Thyroid gland (tissue), 4 donors: Measurements from ENCODE around the gene DNAAF8. TPM values are rescaled to one million over a fixed set of nuclear protein-coding genes. Genes with fewer than 3 reads are reported as not detected.

Experiments used
- DNase-seq, 2 donors: peaks; one replicate each; pipeline ENCODE4 v3.0.0-alpha.2; 2019
- H3K27ac ChIP-seq, 3 donors: fragments of 200-600 bp; sonication (generic); 1 replicate in 2 of 3; 2 replicates in 1 of 3; pipeline ENCODE4 v1.5.1; 2016 to 2019; ENCODE audit warnings: mild to moderate bottlenecking in 1 of 3, moderate library complexity in 1 of 3
- H3K27me3 ChIP-seq: fragments of 200-600 bp; sonication (generic); one replicate; pipeline ENCODE4 v1.5.1; 2019
- H3K36me3 ChIP-seq, 2 donors: fragments of 200-600 bp; sonication (generic); one replicate each; pipeline ENCODE4 v1.5.1; 2016 to 2019
- H3K4me1 ChIP-seq, 2 donors: fragments of 200-600 bp; sonication (generic); one replicate each; pipeline ENCODE4 v1.5.1; 2017 to 2019
- H3K4me3 ChIP-seq, 3 donors: fragments of 200-600 bp; sonication (generic); replicated peaks in 1 of 3; 1 replicate in 2 of 3; 2 replicates in 1 of 3; pipeline ENCODE4 v1.5.1; 2016; ENCODE audit warnings: mild to moderate bottlenecking in 1 of 3
- H3K9me3 ChIP-seq: fragments of 200-600 bp; sonication (generic); one replicate; pipeline ENCODE4 v1.5.1; 2017
- CTCF ChIP-seq, 6 experiments: fragments of 200-600 bp in 3 of 6; fragments of 450-650 bp in 3 of 6; sonication (generic) in 3 of 6; IDR thresholded peaks; one replicate each; pipeline ENCODE4 v1.5.1; 2016 to 2019; ENCODE audit warnings: antibody characterized with exemption in 6 of 6, mild to moderate bottlenecking in 2 of 6, inconsistent platforms in 1 of 6, moderate library complexity in 1 of 6
- POLR2A ChIP-seq, 2 donors: fragments of 450-650 bp; IDR thresholded peaks; one replicate each; pipeline ENCODE4 v1.6.1; 2017; ENCODE audit warnings: antibody characterized with exemption in 2 of 2, mild to moderate bottlenecking in 2 of 2, moderate library complexity in 1 of 2
- WGBS, 2 donors: methylation state at CpG; one replicate each; pipeline ENCODE4 v1.1.5; 2017; 5-methylcytosine and 5-hydroxymethylcytosine counted together
- intact Hi-C: fragments of 100-400 bp; cut with DNase I; formaldehyde crosslinking; loops from one replicate; pipeline ENCODE4 v1.15.1; 2023
- total RNA-seq, 4 donors: library from RNA; depleted of rRNA; stranded (reverse); fragments of >200 nt; gene quantifications; one replicate each; pipeline ENCODE4 v1.2.3, GENCODE V29; 2016

The DNAAF8 gene
- total RNA-seq, 4 donors from 2014 or later: 0.25 to 4.1 (median 2.8) TPM

- intact Hi-C loops: no loop called here
- peaks cover 39 to 41% of the 10 kb centered on the region in 2 donors for H3K36me3 ChIP-seq
- H3K4me3 ChIP-seq: no peak overlapping the region
- H3K9me3 ChIP-seq: no peaks in the 10 kb centered on the region
- no peaks in the 10 kb centered on the region for H3K4me1 ChIP-seq
- DNase-seq: no peak
- TF ChIP-seq POLR2A (IDR thresholded peaks at IDR 0.05) (no peak), CTCF (IDR thresholded peaks at IDR 0.05) (no peak)
- 89 to 94% methylated on average over 23 to 26 of the region's 27 CpGs for WGBS, 2 donors
- H3K27ac ChIP-seq: no peak overlapping the region
- H3K27me3 ChIP-seq: no peaks in the 10 kb centered on the region
Measured at GRCh38 chr16:4686497-4687210, 47.7 kb upstream of the DNAAF8 start.

GRCh38 chr16:4687416-4687815 lies 46.9 kb upstream of the DNAAF8 start:
- no peaks in the 10 kb centered on the region for H3K27me3 ChIP-seq
- peaks cover 32 to 35% of the 10 kb centered on the region in 2 donors for H3K36me3 ChIP-seq
- 90 to 91% methylated on average over 4 to 5 of the region's 8 CpGs for WGBS, 2 donors
- no peak overlapping the region for H3K4me3 ChIP-seq
- peaks cover 2% of the 10 kb centered on the region in 2 donors for H3K4me1 ChIP-seq
- DNase-seq: no peak
- no peaks in the 10 kb centered on the region for H3K9me3 ChIP-seq
- no peak overlapping the region for H3K27ac ChIP-seq
- intact Hi-C loops: no loop called here
- no peak for TF ChIP-seq POLR2A (IDR thresholded peaks at IDR 0.05)
- TF ChIP-seq CTCF (IDR thresholded peaks at IDR 0.05): no peak

GRCh38 chr16:4687946-4688673 lies 46.2 kb upstream of the DNAAF8 start:
- TF ChIP-seq POLR2A (IDR thresholded peaks at IDR 0.05) (no peak), CTCF (IDR thresholded peaks at IDR 0.05) (no peak)
- peaks cover 27 to 28% of the 10 kb centered on the region in 2 donors for H3K36me3 ChIP-seq
- no peak overlapping the region for H3K4me3 ChIP-seq
- intact Hi-C loops: no loop called here
- no peaks in the 10 kb centered on the region for H3K9me3 ChIP-seq
- WGBS, 2 donors: 83 to 95% methylated on average over 6 to 25 of the region's 39 CpGs
- H3K4me1 ChIP-seq: peaks cover 9% of the 10 kb centered on the region in 2 donors
- DNase-seq: no peak
- H3K27ac ChIP-seq: no peak overlapping the region
- H3K27me3 ChIP-seq: no peaks in the 10 kb centered on the region

GRCh38 chr16:4688674-4689045 lies 45.7 kb upstream of the DNAAF8 start:
- Histone ChIP-seq H3K36me3 (peaks cover 24% of the 10 kb centered on the region in 2 donors), H3K4me3 (no peak overlapping the region), H3K27ac (no peak overlapping the region), H3K9me3 (no peaks in the 10 kb centered on the region), H3K4me1 (peaks cover 9% of the 10 kb centered on the region in 2 donors), H3K27me3 (no peaks in the 10 kb centered on the region)
- DNase-seq: no peak
- TF ChIP-seq POLR2A (IDR thresholded peaks at IDR 0.05) (no peak), CTCF (IDR thresholded peaks at IDR 0.05) (no peak)
- intact Hi-C loops: no loop called here
- 95 to 96% methylated on average over 7 to 8 of the region's 22 CpGs for WGBS, 2 donors

GRCh38 chr16:4689091-4689671 lies 45.2 kb upstream of the DNAAF8 start:
- intact Hi-C loops: no loop called here
- Histone ChIP-seq H3K9me3 (no peaks in the 10 kb centered on the region), H3K4me1 (peaks cover 9% of the 10 kb centered on the region in 2 donors), H3K36me3 (peaks cover 18 to 19% of the 10 kb centered on the region in 2 donors), H3K27ac (no peak overlapping the region), H3K27me3 (no peaks in the 10 kb centered on the region), H3K4me3 (no peak overlapping the region)
- TF ChIP-seq CTCF (IDR thresholded peaks at IDR 0.05) (no peak), POLR2A (IDR thresholded peaks at IDR 0.05) (no peak)
- no peak for DNase-seq
- 90 to 92% methylated on average over 11 to 19 of the region's 21 CpGs for WGBS, 2 donors
